Hematopoietic multipotent progenitor cell treated with erythropoietin and hydrocortisone succinate and interleukin-3 and kit ligand, for 6 days (in vitro differentiated cells): ENCODE results near the gene HYAL4.
"Not testable (repeated sequence)": the region's sequence is repeated elsewhere in the genome, so short reads cannot be mapped to it uniquely, and the experiment has no call there.

Experiments used
- DNase-seq: peaks from one replicate; pipeline ENCODE4 v3.0.0-alpha.2; 2015

Gene HYAL4, protein sequence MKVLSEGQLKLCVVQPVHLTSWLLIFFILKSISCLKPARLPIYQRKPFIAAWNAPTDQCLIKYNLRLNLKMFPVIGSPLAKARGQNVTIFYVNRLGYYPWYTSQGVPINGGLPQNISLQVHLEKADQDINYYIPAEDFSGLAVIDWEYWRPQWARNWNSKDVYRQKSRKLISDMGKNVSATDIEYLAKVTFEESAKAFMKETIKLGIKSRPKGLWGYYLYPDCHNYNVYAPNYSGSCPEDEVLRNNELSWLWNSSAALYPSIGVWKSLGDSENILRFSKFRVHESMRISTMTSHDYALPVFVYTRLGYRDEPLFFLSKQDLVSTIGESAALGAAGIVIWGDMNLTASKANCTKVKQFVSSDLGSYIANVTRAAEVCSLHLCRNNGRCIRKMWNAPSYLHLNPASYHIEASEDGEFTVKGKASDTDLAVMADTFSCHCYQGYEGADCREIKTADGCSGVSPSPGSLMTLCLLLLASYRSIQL

GRCh38 chr7:123844712-123845219 lies at the start of gene HYAL4:
TSS of gene HYAL4 (plus strand) at chr7:123845169. CDS start at chr7:123868274, 23,105 bp downstream.
- DNase-seq, result no peak

DNA sequence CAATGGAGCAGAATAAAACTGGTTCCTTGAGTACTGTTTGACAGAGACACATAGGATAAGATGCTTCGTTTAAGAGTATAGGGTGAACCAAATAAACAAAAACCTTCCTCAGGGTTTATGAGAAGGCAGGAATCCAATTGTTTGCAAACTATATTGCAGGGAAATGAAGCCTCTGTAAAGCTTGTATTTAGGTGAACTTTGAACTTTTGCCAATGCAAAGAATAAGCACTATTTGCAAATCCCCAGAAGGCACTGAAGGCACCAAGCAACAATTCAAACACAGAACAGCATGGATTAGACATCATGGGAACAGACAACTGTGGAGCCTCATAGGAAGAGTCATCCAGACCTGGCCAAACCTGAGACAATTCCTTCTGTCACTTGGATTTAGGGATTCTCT lies 49.1 kb upstream of the HYAL4 start:
- no peak for DNase-seq

DNA sequence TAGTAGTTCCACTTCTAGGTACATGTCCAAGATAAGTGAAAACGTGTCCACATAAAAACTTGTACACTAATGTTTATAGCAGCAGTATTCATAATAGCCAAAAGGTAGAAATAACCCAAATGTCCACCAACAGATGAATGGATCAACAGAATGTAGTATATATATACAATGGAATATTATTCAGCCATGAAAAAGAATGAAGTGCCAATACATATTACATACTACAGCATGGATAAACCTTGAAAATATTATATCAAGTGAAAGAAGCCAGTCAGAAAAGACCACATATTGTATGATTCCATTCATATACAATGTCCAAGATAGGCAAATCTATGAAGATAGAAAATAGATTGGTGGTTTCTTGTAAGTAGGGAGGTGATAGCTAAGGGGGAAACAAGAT lies 48.4 kb upstream of the HYAL4 start:
- no peak for DNase-seq

DNA sequence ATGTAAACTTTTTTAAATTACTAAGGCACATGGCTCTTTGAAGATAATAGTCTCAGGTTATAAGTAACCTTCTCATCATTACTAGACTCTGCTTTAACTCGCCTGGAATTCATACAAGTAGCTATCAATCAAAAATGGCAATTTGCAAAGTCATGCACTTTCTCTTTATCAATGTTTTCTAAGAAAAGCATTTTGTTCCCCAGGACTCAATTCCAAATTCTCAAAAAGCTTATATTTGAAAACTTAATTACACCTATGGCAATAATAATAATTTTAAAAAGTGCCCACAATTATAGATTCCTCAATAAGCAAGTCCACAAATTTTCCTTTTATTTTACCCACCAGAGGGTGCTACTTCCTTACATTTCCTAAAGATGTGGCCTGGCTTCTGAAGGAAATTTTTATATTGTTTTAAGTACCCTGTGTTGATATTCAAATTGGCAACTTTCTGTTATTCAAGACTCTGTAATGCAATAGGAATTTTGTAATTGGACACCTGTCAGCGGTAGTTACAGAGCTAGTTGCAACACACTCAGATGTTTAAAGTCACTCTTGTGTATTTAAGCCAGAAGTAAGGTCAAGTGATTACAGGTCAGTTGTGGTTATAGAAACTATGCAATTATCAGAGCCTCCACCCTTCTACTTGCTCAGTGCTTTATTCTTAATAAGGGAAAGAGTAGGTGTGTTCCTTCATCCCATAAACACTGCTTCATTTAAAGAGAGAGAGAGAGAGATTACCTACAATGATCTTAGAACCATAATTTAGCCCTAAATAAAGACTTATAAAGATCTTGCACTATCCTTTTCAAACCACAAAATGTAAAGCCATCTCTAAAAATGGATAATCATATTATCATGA lies 47.1 kb upstream of the HYAL4 start:
- DNase-seq, result peak; percentile 55

- DNase-seq, result no peak
Measured at GRCh38 chr7:123798532-123799188, 46.3 kb upstream of the HYAL4 start.

GRCh38 chr7:123802249-123802648 lies 42.7 kb upstream of the HYAL4 start:
- DNase-seq, result no peak

DNA sequence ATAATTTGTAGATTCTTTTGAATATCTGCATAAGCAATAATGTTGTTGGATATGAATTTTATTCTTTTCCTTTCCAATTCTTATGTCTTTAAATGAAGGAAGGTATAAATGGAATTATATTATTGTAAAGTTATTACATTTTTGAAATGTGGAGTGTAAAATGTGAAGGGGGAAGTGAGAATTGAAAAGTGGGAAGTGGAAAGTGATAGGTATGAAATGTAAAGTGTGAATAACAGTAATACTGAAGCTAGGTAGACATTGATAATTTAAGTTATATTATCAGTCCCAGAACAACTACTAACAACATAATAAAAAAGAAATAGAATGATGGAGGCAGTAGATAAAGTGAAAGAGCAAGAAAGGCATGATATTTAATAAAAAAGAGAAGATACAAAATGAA lies 39.7 kb upstream of the HYAL4 start:
- no peak for DNase-seq

- DNase-seq, result no peak
Measured at GRCh38 chr7:123809471-123809870, 35.5 kb upstream of the HYAL4 start.

- DNase-seq, result no peak
Measured at GRCh38 chr7:123811056-123811455, 33.9 kb upstream of the HYAL4 start.

DNA sequence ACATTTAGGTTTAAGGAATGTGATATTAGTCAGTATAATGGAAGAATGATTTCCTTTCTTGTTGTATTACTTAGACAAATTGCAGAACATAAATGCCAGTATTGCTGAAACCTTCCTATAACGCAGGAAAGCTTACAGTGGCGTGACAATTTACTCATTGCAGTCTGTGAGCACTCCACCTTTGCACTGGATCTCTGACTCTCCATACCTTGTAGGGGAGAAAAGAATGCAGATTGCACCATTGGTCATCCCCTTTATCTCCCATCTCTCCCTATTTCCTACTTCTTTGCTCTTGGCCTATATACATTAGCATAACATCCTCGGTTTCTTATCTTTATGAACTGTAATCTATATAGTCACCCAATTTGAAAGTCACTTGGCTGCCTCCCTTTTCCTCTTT lies 28.1 kb upstream of the HYAL4 start:
- DNase-seq, result no peak

DNA sequence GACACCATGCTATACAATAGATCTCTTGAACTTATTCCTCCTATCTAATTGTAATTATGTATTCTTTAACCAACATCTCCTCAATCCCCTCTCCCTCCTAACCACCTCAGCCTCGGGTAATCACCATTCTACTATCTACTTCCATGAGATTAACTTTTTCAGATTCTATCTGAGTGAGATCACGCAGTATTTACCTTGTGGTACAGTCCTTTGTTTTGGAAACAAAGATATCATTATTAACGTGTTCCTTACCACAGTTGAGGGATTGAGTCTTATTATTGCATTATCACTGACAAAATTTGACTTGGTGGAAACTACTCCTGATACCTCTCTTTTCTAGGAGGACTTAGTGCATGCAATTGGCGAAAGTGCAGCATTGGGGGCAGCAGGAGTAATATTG lies 26.0 kb upstream of the HYAL4 start:
- DNase-seq, result no peak

- DNase-seq, result not testable (repeated sequence)
Measured at GRCh38 chr7:123819795-123820194, 25.2 kb upstream of the HYAL4 start.

DNA sequence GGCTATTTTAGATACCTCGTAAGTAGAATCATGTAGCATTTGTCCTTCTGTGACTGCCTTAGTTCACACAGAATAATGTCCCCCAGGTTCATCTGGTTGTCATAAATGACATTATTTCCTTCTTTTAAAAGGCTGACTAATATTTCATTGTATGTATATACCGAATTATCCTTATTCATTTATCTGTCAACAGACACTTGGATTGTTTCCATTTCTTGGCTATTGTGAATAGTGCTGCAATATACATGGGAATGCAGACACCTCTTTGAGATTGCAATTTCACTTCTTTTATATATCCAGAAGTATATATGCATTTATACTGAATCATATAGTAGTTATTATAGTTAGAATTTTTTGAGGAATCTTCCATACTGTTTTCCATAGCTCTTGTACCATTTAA lies 24.1 kb upstream of the HYAL4 start:
- DNase-seq, result no peak

GRCh38 chr7:123821320-123821719 lies 23.6 kb upstream of the HYAL4 start:
- no peak for DNase-seq

- DNase-seq, result no peak
Measured at GRCh38 chr7:123823898-123824753, 20.8 kb upstream of the HYAL4 start.

- no peak for DNase-seq
Measured at GRCh38 chr7:123824754-123825067, 20.3 kb upstream of the HYAL4 start.

DNA sequence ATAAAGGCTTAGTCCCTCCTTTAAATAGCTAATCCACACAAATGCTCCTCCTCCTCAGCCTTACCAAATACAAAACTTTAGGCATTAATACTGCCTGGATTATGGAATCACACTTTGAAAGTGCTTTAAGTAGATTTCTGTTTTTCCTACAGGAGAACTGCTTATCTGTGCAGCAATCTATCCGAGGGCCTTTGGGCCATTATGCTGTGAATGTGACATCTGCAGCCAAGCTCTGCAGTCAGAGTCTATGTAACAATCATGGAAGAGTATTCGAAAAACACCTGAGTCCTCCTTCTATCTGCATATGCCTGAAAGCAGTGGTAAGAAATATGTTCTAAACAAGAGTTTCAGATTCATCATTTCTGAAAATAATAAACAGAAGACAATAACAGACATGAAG lies 16.2 kb upstream of the HYAL4 start:
- DNase-seq, result no peak

GRCh38 chr7:123836656-123837055 lies 8.3 kb upstream of the HYAL4 start:
- DNase-seq, result no peak

DNA sequence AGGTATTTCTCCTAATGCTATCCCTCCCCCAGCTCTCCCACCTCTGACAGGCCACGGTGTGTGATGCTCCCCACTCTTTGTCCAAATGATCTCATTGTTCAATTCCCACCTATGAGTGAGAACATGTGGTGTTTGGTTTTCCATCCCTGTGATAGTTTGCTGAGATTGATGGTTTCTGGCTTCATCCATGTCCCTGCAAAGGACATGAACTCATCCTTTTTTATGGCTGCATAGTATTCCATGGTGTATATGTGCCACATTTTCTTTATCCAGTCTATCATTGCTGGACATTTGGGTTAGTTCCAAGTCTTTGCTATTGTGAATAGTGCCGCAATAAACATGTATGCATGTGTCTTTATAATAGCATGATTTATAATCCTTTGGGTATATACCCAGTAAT lies 5.9 kb upstream of the HYAL4 start:
- not testable (repeated sequence) for DNase-seq

DNA sequence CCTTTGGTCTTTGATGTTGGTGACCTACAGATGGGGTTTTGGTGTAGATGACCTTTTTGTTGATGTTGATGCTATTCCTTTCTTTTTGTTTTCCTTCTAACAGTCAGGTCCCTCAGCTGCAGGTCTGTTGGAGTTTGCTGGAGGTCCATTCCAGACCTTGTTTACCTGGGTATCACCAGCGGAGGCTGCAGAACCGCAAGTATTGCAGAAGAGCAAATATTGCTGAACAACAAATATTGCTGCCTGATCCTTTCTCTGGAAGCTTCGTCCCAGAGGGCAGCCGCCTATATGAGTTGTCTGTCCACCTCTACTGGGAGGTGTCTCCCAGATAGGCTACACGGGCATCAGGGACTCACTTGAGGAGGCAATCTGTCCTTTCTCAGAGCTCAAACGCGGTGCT lies 827 bp upstream of the HYAL4 start:
- not testable (repeated sequence) for DNase-seq

GRCh38 chr7:123845823-123846216 lies 851 bp downstream of the HYAL4 start:
- no peak for DNase-seq

DNA sequence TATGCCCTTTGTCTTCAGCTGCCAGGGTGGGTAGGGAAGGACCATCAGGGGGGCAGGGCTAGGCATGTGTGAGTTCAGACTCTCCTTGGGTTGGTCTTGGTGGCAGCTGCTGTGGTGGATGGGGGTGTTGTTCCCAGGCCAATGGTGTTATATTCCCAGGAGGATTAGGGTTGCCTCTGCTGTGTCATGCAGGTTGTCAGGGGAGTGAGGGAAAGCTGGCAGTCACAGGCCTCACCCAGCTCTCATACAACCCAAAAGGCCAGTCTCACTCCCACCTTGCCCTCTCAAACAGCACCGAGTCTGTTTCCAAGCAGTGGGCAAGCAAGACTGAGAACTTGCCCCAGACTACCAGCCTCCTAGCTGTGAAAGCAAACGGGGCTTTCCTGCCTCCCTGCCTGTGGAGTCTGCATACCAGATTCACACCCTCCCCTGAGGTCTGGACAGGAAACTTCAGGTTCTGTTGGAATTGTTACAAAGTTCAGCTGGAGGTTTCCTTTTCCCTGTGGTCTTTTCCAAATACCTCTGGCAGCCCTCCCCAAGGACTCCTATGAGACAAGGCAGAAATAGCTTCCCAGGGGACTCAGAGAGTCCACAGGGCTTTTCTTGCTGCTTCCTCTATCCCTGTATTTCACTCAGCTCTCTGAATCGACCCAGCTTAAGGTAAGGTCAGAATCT lies 1.4 kb downstream of the HYAL4 start:
- DNase-seq, result no peak
